Neural progenitor cell (in vitro differentiated cells): ENCODE results near the gene NSMF.

Experiments used
- EZH2 ChIP-seq: fragments of 200-600 bp; sonication (generic); IDR thresholded peaks from 2 replicates; pipeline ENCODE4 v1.6.1; 2017; ENCODE audit warnings: antibody characterized with exemption, mild to moderate bottlenecking, moderate library complexity
- TF ChIP-seq, protein P1 (sequence below): fragments of 200-600 bp; sonication (generic); IDR thresholded peaks from 2 replicates; pipeline ENCODE4 v1.5.1; 2017; ENCODE audit warnings: antibody characterized with exemption, mild to moderate bottlenecking

DNA sequence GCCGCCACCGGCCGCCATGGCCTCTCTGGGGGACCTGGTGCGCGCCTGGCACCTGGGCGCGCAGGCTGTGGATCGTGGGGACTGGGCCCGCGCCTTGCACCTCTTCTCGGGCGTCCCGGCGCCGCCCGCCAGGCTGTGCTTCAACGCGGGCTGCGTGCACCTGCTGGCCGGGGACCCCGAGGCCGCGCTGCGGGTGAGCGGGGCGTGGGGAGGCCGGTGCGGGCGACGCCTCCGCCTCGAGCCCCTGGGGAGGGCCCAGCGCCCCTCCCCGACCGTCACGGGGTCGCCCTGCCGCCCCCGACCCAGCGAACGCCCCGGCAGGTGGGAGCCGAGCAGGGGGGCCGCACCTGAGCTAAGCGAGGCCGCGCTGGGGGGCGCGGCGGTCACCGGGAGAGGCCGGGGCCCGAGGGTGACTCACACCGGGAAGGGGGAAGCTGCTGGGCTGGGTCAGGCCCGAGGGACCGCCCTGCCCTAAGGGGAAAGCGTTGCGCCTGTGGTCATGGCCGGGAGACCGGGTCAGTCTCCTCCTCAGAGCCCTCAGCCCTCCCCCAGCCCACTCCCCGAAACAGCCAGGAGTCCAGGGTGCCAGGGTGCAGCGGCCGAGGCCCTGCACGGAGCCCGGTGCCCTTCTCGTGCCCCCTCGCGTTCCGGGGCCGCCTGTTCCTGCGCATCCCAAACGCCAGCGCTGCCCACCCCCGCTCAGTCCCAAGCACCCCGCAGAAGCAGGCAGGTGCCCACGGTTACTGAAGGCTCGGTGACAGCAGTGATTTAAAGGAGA, 35.4 kb downstream of the NSMF start:
- TF ChIP-seq, protein P1, sequence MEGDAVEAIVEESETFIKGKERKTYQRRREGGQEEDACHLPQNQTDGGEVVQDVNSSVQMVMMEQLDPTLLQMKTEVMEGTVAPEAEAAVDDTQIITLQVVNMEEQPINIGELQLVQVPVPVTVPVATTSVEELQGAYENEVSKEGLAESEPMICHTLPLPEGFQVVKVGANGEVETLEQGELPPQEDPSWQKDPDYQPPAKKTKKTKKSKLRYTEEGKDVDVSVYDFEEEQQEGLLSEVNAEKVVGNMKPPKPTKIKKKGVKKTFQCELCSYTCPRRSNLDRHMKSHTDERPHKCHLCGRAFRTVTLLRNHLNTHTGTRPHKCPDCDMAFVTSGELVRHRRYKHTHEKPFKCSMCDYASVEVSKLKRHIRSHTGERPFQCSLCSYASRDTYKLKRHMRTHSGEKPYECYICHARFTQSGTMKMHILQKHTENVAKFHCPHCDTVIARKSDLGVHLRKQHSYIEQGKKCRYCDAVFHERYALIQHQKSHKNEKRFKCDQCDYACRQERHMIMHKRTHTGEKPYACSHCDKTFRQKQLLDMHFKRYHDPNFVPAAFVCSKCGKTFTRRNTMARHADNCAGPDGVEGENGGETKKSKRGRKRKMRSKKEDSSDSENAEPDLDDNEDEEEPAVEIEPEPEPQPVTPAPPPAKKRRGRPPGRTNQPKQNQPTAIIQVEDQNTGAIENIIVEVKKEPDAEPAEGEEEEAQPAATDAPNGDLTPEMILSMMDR: peak; percentile 1
- TF ChIP-seq EZH2: peak; percentile 42
